Measurements from ENCODE around the gene TAF9B.
A peak's percentile ranks its signal among the peaks of the same experiment; 100 is the strongest.
"Not testable (repeated sequence)": the region's sequence is repeated elsewhere in the genome, so short reads cannot be mapped to it uniquely, and the experiment has no call there.

Gene TAF9B

GRCh38 chrX:78139160-78140123 is at the start of gene TAF9B:
TSS of gene TAF9B (minus strand) at chrX:78139650. CDS start at chrX:78139611, 39 bp downstream.
- DNase-seq, result peak; percentile 74

GRCh38 chrX:78182881-78183280 is 43.4 kb upstream of the TAF9B start:
- DNase-seq, result no peak

GRCh38 chrX:78181307-78181706 is 41.9 kb upstream of the TAF9B start:
- no peak for DNase-seq

GRCh38 chrX:78168065-78168464 is 28.6 kb upstream of the TAF9B start:
- DNase-seq, result no peak

- DNase-seq, result no peak
Measured at GRCh38 chrX:78165425-78165824, 26.0 kb upstream of the TAF9B start.

- not testable (repeated sequence) for DNase-seq
Measured at GRCh38 chrX:78163175-78163574, 23.7 kb upstream of the TAF9B start.

- not testable (repeated sequence) for DNase-seq
Measured at GRCh38 chrX:78160711-78161110, 21.3 kb upstream of the TAF9B start.

GRCh38 chrX:78157846-78158245 is 18.4 kb upstream of the TAF9B start:
- not testable (repeated sequence) for DNase-seq

GRCh38 chrX:78157373-78157772 is 17.9 kb upstream of the TAF9B start:
- not testable (repeated sequence) for DNase-seq

GRCh38 chrX:78147002-78147540 is 7.6 kb upstream of the TAF9B start:
- DNase-seq, result not testable (repeated sequence)

GRCh38 chrX:78140206-78140605 is 756 bp upstream of the TAF9B start:
- no peak for DNase-seq

GRCh38 chrX:78133238-78133960 is 6.1 kb downstream of the TAF9B start:
- no peak for DNase-seq

GRCh38 chrX:78131117-78131516 is 8.3 kb downstream of the TAF9B start:
- DNase-seq, result no peak

- no peak for DNase-seq
Measured at GRCh38 chrX:78130396-78130795, 9.1 kb downstream of the TAF9B start.

- no peak for DNase-seq
Measured at GRCh38 chrX:78129714-78130113, 9.7 kb downstream of the TAF9B start.

- DNase-seq, result not testable (repeated sequence)
Measured at GRCh38 chrX:78125781-78126180, 13.7 kb downstream of the TAF9B start.

GRCh38 chrX:78125148-78125547 is 14.3 kb downstream of the TAF9B start:
- no peak for DNase-seq

- DNase-seq, result no peak
Measured at GRCh38 chrX:78124307-78124706, 15.1 kb downstream of the TAF9B start.

- no peak for DNase-seq
Measured at GRCh38 chrX:78123190-78123589, 16.3 kb downstream of the TAF9B start.

- no peak for DNase-seq
Measured at GRCh38 chrX:78119521-78120227, 19.8 kb downstream of the TAF9B start.

- DNase-seq, result no peak
Measured at GRCh38 chrX:78118628-78119027, 20.8 kb downstream of the TAF9B start.

GRCh38 chrX:78116766-78117165 is 22.7 kb downstream of the TAF9B start:
- no peak for DNase-seq

- DNase-seq, result no peak
Measured at GRCh38 chrX:78116365-78116764, 23.1 kb downstream of the TAF9B start.

Data from activated T-cell treated with anti-CD3 and anti-CD28 coated beads for 4 hours (primary cell).